Activated T-cell treated with anti-CD3 and anti-CD28 coated beads, Interleukin-2, amount 50 U/mL, for 48 hours (primary cell): ENCODE data around the gene SERPINB6.
"Not testable (repeated sequence)": the region's sequence is repeated elsewhere in the genome, so short reads cannot be mapped to it uniquely, and the experiment has no call there.

Experiments used
- DNase-seq, 2 experiments: peaks; one replicate each; pipeline ENCODE4 v3.0.0-alpha.2; 2020

SERPINB6 gene

DNA sequence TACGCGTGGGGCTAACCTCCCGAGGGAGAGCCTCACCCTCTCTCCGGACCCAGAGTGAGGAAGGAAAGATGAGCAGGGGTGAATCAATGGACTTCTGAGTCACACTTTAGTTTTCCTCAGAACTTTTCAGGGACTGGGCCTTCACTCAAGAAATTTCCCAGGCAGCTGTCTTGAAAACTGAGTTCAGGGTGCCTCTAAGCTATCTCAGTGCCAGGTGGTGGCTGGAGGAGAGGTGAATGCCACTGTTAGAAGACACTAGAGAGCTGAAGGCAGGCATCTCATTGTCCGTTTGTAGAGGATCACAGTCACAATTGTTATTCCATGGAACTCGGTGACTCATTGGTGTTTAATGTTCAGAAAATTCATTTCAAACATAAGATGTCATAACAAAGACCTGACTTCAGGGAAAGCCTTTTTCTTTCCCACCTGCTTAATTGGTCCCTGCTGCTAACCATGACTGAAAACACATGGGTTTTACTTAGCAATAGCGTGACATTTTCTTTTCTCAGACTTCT lies 5.3 kb upstream of the SERPINB6 start:
- peak in 1 of 2 experiments; percentile 33 for DNase-seq

DNA sequence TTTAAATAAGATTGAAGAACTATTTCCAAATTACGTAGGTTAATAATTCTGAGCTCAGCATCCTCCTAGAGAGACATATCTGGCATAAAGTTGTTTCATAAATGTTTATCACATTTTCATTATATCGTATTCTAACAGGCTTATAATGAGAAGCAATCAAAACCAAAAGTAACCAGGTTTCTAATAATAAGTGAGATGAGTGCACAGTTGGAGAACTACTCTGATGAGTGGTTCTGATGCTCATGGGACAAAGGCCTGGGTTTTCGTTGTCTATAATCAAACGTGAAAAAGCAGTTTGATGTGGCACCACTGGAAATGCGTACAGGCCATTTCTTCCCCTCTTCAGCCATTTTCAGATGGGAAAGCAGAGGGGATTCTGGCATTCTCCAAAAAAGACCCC lies 4.7 kb upstream of the SERPINB6 start:
- DNase-seq: no peak

DNA sequence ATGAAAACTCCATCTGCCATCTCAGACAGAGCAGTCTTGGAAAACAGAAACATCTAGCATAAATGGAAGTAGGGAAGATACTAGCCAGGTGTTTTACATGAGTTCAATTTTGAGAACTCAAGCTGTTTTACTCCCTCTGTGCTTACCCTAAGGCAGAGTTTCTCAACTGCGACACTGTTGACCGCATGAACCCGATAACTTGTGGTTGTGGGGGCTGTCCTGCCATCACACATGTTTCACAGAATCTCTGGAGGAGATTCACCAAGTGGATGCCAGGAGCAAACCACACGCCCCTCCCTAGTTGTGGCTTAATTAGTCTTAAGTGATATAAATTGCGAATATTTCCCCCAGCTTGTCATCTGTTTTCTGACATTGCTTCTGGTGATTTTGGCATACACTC lies 2.3 kb upstream of the SERPINB6 start:
- DNase-seq: peak in 1 of 2 experiments; percentile 32

DNA sequence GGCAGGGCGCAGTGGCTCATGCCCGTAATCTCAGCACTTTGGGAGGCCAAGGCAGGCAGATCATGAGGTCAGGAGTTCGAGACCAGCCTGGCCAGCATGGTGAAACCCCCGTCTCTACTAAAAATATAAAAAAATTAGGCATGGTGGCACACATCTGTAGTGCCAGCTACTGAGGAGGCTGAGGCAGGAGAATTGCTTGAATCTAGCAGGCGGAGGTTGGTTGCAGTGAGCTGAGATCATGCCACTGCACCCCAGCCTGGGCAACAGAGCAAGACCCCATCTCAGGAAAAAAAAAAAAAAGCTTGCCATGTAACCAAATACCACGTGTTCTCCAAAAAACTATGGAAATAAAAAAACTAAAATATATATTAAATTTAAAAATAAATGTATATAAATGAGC lies 1.8 kb upstream of the SERPINB6 start:
- peak in 1 of 2 experiments; percentile 9 for DNase-seq

DNA sequence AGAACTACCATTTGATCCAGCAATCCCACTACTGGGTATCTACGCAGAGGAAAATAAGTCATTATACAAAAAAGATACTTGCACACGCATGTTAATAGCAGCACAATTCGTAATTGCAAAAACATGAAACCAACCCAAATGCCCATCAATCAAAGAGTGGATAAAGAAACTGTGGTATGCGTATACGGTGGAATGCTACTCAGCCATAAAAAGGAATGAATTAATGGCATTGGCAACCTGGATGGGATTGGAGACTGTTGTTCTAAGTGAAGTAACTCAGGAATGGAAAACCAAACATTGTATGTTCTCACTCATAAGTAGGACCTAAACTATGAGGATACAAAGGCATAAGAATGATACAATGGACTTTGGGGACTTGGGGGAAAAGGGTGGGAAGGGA lies 1.3 kb upstream of the SERPINB6 start:
- not testable (repeated sequence) for DNase-seq

DNA sequence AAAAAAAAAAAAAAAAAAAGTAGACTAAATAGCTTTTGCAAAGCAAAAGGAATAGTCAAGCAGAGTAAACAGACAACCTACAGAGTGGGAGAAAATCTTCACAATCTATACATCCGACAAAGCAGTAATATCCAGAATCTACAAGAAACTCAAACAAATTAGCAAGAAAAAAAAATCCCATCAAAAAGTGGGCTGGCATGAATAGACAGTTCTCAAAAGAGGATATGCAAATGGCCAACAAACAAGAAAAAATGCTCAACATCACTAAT lies 786 bp upstream of the SERPINB6 start:
- DNase-seq: not testable (repeated sequence)

DNA sequence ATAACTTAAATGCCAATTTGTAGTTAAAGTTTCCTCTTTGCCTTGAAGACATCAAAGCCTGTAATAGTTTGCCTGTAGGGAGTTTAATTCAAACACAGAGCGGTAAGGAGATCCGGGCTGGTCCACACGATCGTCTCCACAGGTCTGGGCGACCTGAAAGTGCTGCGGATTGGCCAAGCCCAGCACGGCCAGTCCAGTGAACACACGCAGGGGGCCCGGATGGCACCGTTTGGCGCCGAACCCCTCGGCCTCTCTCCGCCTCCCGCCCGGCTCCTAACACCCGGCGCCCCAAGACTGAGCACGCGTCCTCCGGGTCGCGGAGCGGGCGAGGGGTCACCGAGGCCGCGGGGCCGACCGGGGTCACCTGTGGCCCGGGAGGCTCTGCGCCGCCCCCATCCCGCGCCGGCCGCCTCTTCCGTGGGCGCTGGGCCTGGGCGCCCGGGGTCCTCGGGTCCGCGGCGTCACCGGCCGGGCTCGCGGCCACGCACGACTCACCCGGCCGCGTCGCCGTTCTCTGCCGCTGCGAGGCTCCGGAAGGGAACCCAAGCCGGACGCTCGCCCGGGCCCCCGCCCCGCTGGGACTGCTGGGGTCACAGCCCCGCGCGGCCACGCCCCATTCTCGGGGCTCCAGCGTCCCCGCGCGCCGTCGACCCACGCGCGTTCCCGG lies 481 bp downstream of the SERPINB6 start:
- DNase-seq: peak; percentile 42 to 52

DNA sequence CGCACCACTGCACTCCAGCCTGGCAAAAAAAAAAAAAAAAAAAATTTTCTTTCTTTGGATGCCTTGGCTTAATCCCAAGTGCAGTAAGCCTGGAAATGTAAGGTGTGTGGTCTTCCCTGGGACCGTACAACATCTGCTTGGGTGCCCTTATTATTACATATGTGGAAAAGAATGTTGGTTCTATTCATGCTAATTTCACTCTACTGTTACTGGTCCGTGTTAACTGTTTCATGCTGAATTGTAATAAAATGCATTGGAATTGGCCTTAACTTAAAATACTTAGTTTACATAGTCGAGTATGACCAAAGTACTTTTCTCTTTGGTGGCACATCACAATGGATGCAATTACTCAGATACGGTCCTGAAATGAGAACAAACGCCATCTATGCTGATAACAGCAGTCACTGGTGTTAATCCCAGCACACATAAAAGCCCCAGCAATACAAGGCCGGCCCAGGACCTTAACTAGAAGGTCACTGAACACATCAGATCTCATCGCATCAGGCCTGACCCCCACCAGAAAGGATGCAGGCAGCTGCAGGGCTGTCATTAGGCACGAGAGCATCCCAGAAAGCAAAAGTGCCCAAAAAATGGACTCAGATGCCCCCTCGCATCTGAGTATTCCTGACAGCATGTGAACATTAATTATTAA lies 1.2 kb downstream of the SERPINB6 start:
- no peak for DNase-seq

DNA sequence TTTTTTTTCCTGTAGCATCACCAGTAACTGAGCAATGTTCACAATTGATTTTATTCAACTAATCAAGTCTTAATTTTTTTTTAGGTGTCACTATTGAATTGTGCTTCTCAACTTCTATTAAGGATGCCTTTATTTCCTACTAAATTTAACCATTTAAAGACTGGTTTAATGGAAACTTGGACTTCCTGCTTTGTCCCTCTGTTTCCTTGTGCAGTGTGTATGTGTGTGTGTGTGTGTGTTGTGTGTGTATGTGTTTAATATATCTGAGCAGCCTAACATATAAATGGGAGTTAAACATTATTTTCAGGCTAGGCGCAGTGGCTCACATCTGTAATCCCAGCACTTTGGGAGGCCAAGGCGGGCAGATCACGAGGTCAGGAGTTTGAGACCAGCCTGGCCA lies 1.8 kb downstream of the SERPINB6 start:
- no peak for DNase-seq

DNA sequence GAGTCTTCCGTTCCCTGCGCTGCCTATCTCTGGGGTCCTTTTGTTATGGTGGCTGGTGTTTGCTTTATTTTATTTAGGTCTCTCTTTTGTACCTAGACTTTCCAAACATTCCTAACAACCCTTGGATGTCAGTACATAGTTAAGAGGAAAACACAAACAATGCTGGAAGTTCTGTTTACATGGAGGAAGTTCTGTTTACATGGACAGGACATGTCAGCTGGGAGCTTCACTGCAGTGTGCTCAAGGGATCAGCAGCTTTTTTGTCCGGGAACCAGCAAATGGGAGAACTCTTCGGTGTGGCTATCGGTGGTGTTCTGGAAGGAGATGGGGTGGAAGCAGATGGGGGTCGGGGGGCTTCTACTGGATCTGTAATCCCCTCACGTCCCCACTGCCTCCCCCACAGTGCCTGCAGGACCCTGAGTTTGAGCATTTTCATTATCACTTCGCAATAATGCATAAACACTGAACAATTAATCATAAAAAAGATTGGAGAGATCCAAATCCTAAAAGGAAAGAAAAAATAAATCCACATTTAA lies 2.7 kb downstream of the SERPINB6 start:
- DNase-seq: no peak

DNA sequence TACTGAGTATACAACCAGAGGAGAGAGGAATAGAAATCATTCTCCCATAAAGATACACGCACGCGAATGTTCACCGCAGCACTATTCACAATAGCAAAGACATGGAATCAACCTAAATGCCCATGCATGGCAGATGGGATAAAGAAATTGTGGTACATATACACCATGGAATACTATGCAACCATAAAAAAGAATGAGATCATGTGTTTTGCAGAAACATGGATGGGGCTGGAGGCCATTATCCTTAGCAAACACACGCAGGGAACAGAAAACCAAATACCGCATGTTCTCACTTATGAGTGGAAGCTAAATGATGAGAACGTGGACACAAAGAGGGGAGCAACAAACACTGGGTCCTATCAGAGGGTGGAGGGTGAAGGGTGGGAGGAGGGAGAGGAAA lies 3.4 kb downstream of the SERPINB6 start:
- DNase-seq: no peak

DNA sequence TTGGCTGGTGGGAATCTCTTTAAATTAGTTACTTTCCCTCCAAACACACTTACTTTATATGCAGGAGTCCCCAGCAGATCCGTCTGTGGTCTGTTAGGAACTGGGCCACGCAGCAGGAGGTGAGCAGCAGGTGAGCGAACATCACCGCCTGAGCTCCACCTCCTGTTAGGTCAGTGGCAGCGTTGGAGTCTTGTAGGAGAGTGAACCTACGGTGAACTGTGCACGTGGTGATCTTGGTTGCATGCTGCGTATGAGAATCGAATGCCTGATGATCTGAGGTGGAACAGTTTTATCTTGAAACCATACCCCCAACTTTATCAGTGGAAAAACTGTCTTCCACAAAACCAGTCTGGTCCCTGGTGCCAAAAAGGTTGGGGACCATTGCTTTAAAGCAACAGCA lies 5.0 kb downstream of the SERPINB6 start:
- no peak for DNase-seq

DNA sequence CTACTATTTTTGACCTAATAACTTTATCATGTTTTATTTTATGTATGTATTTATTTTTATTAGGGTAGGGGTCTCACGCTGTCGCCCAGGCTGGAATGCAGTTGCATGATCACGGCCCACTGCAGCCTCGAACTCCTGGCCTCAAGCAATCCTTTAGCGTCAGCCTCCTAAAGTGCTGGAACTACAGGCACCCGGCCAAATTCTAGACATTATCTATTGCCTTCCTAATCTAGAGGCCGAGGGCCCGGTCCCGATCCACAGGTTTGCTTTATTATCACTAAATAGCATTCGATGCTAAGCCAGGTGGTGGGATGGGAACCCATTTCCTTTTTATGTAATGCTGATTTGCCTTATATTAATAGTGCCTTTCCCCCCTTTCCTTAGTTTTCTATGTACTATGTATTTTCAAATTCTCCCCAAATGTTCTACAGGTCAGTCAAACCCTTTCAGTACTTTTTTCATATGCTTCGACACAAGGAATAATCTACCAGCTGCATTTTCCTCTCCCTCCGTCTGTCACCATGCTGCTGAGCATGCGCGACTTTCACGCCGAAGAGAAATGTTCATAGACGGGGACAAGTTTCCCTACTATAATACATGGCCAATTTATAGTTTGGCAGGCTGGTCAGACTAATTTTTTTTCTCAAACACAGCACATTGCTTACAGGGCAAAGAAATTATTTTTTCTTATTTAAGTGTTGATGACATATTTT lies 6.4 kb downstream of the SERPINB6 start:
- no peak for DNase-seq

DNA sequence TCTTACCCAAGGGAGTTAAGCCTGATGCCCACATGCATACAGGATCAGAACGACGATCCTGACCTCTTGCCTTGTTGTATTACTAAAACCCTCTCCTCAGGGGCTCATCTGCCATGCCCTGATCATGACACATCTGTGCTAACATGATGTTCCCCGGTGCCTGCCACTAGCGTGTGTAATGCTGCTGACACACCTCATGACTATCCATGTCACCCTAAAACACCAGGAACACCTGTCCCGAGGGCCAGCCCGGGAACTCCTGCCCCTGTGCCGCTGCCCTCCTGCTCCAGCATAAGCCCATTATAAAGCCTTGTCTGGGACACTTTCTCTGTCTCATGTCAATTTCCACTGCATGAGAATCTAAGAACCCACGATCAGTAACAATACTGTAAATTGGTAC lies 7.6 kb downstream of the SERPINB6 start:
- DNase-seq: no peak

DNA sequence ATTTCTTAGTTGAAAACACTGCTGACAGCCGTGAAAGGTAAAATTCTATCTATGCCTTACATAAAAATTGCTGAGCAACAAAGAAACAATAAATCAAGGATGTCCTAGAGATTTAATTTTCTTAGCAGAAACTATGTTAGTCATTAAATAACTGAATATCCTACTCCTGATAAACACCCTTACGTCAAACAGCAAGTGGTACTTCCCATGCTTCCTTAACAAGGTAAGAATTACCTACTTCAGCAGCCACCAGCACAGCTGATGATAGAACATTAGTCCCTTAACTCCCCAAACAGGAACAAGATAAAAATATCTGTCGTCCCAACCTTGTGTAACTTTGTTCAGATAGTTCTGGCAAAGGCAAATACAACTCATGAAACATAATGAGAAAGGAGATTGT lies 8.7 kb downstream of the SERPINB6 start:
- no peak for DNase-seq

DNA sequence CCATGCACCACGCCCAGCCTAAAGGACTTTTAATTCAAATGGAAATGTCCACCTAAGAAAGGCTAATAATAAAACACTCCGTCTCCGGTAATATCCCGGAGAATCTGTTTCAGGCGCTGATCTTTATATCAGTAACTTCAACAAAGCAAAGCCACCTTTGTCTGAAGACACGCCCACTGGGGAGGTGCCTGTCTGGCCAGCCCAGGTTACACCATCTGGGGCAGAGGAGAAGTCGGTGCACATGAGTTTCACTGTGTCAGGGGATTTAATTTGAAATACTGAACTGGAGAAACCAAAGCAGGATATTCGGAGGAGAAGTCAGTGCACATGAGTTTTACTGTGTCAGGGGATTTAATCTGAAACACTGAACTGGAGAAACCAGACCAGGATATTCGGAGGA lies 9.4 kb downstream of the SERPINB6 start:
- DNase-seq: no peak

DNA sequence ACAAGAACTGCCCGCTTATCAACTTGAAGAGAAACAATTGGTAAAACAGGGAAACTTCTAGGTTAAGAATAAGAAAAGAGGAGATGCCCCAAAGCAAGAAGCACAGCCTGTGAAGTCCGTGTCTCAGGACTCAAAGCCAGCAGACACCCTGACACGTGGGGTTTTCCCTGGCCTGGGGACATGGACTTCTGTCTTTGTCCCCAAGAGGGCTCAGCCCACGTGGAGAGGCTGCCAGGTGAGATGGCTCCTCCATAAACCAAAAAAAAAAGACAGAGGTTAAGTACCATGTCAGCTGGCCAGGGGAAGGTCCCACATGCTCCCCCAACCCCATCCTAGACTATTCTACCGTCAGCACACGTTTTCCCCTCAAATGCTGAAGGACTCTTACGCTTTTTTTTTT lies 9.9 kb downstream of the SERPINB6 start:
- DNase-seq: no peak

DNA sequence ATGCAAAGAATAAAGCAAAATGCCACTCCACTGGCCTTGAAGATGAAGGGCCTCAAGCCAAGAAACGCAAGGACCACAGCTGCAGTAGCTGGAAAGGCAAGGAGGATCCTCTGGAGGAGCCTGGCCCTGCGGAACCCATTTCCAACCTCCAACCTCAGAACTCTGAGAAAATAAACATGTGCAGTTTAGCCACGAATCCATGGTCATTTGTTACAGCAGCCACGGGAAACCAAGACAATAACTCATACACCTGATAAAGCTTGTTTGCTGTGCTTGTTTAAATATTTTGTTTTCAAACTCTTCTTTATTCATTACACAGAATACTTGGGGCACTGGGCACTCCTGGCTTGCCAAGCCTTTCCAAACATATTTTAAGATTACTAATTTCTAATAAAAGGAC lies 10.4 kb downstream of the SERPINB6 start:
- DNase-seq: no peak

DNA sequence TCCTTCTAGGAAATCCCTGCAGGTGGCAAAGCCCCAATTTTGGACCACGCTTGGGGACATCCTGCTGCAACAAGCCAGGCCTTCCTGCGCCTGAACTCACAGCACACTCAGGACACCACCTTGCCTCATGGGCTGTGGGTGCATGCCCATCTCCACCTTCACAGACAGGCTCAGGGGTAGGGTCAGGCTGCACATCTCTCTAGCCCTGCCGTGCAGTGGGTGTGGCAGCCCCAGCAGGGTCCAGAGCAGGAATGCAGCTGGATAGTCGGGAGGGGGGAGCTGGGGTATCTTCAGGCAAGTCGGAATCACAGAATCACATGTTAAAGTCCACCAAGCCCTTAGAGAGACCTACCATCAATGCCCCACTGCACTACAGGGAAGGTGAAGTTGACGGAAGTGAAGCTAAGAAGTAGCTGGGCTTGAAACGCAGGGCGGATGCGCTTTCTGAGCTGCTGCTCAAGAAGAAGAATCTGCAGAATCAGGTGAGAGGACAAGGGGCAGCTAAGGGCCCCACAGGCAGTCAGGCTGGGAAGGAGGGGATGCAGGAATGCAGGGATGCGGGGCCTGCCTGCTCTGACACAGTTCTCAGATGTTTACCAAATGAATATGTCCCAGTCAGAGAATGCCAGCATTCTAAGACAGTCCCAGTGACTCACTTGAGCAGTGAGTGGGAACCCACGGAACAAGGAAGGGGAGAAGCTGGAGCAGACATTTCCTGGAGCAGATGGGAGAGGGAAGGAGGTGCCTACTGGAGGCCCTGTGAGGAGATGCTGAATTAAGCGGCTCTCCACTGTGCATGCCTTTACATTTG lies 11.3 kb downstream of the SERPINB6 start:
- DNase-seq: no peak

DNA sequence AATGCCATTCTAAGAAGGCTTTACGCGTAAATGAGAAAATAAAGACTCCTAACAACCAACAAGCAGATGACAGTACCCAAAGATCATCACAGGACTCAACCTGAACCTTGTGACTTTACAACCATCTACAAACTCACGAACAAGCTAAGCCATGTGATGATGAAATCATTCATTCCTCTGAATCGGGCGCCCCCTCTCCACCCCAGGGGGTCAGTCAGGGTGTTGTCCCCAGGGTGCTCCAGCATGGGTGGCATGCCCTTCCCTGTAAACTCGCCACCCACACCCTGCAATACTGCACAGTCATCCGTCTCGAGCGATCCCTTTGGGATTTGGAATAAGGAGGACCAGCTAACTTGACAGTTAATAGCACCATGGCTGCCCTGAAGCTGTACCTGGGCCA lies 12.6 kb downstream of the SERPINB6 start:
- no peak for DNase-seq

DNA sequence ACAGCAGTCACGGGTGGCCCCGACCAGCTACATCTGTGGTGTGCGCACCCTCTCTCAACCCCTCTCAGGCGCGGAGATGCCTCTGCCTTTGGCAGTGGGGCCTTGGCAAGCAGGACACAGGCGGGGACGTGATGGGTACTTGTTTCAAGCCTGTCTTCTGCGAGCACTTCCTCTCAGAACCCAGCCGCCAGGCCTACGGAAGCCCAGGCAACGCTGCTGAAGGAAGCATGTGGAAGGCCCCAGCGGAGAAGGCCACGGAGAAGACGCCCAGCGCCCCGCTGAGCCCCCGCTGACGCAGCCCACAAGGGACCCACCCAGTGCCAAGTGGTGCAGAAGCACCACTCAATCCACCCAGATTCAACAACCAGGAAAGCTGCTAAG lies 13.0 kb downstream of the SERPINB6 start:
- DNase-seq: no peak

DNA sequence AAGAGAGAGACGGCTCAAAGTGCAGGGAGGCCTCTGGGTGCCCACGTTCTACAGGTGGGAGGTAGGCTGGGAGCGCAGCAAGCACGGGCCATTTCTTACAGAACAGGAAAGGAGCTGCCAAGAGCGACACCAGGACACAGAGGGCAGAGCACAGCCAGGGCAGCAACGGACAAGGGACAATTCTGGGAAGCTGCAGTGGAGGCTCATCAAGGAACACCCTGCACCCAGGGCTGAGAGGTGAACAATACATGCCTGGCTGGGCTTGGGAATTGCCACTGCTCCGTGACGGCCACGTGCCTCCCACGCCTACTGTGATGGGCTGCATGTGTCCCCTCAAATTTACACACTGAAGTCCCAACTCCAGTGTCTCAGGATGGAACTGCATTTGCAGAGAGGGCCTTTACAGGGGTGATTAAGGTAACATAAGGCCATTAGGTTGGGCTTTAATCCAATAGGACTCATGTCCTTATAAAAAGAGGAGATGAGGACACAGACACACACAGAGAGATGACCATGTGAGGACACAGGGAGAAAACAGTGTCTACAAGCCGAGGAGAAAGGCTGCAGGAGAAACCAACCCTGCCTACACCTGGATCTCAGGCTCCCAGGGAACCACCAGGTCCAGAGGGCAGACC lies 13.6 kb downstream of the SERPINB6 start:
- no peak for DNase-seq
